A549 (cell line): ENCODE data around the gene SPAG6.

Experiments used
- CHD2 ChIP-seq: fragments of 150-350 bp; IDR thresholded peaks from 2 replicates; pipeline ENCODE4 v1.6.1; 2014; ENCODE audit warnings: low read length; ENCODE audit not compliant: partially characterized antibody
- CHD4 ChIP-seq: fragments of 200-600 bp; sonication (generic); IDR thresholded peaks from 2 replicates; pipeline ENCODE4 v1.6.1; 2016; ENCODE audit warnings: antibody characterized with exemption, mild to moderate bottlenecking, borderline replicate concordance
- EP300 ChIP-seq, 2 experiments: fragments of >200 bp; sonication (Bioruptor Twin); formaldehyde crosslinking; IDR thresholded peaks; 2 replicates in 1 of 2; 3 replicates in 1 of 2; pipeline ENCODE4 v1.6.1; 2016 to 2017
- MAFK ChIP-seq: fragments of 450-650 bp; IDR thresholded peaks from 2 replicates; pipeline ENCODE4 v1.6.1; 2014; ENCODE audit not compliant: partially characterized antibody
- MYC ChIP-seq: IDR thresholded peaks from 2 replicates; pipeline ENCODE4 v1.6.1; 2012; ENCODE audit warnings: mild to moderate bottlenecking, inconsistent platforms, low read length, improper control_type of control experiment, borderline replicate concordance
- POLR2A ChIP-seq: IDR thresholded peaks from 2 replicates; pipeline ENCODE4 v1.6.1; 2012; ENCODE audit warnings: mild to moderate bottlenecking, low read length
- RARB ChIP-seq: fragments of 250-450 bp; sonication (Bioruptor Pico); IDR thresholded peaks from 2 replicates; pipeline ENCODE4 v1.8.0; 2021; ENCODE audit warnings: mild to moderate bottlenecking, moderate library complexity
- TF ChIP-seq, protein P1 (sequence below): fragments of >200 bp; sonication (Bioruptor Twin); formaldehyde crosslinking; IDR thresholded peaks from 3 replicates; pipeline ENCODE4 v1.5.1; 2016
- TF ChIP-seq, protein P2 (sequence below): fragments of >200 bp; sonication (Bioruptor Twin); formaldehyde crosslinking; IDR thresholded peaks from 3 replicates; pipeline ENCODE4 v1.6.1; 2016
- TF ChIP-seq, protein P3 (sequence below): IDR thresholded peaks from 2 replicates; pipeline ENCODE4 v1.6.1; 2012; ENCODE audit warnings: low read depth, borderline replicate concordance

DNA sequence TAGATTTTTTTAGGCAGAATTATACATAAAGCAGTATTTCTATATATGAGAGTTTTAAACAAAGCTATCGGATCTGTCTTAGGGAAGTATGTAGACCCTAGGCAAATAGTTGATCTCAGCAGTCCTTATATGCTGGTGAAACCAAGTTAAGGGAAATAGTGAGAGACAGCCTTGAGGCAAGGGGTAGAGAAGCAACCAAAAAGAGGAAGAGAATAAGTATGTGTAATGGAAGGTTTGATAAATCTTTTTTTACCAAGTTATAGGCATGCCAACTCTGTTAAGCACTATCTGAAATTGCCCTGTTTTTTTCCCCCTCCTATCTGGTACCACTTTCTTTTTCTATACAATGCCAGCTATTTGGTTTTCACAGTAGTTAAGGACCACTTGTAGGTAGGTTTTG lies 19.9 kb downstream of the SPAG6 start:
- TF ChIP-seq, protein P1, sequence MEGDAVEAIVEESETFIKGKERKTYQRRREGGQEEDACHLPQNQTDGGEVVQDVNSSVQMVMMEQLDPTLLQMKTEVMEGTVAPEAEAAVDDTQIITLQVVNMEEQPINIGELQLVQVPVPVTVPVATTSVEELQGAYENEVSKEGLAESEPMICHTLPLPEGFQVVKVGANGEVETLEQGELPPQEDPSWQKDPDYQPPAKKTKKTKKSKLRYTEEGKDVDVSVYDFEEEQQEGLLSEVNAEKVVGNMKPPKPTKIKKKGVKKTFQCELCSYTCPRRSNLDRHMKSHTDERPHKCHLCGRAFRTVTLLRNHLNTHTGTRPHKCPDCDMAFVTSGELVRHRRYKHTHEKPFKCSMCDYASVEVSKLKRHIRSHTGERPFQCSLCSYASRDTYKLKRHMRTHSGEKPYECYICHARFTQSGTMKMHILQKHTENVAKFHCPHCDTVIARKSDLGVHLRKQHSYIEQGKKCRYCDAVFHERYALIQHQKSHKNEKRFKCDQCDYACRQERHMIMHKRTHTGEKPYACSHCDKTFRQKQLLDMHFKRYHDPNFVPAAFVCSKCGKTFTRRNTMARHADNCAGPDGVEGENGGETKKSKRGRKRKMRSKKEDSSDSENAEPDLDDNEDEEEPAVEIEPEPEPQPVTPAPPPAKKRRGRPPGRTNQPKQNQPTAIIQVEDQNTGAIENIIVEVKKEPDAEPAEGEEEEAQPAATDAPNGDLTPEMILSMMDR = no peak
- TF ChIP-seq, protein P2, sequence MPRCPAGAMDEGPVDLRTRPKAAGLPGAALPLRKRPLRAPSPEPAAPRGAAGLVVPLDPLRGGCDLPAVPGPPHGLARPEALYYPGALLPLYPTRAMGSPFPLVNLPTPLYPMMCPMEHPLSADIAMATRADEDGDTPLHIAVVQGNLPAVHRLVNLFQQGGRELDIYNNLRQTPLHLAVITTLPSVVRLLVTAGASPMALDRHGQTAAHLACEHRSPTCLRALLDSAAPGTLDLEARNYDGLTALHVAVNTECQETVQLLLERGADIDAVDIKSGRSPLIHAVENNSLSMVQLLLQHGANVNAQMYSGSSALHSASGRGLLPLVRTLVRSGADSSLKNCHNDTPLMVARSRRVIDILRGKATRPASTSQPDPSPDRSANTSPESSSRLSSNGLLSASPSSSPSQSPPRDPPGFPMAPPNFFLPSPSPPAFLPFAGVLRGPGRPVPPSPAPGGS = no peak
- TF ChIP-seq POLR2A (no peak), RARB (CRISPR knock-in tag) (no peak), CHD4 (no peak), CHD2 (no peak), MYC (no peak), MAFK (no peak), EP300 (IDR thresholded peaks at IDR 0.05) (no peak)
- TF ChIP-seq, protein P3, sequence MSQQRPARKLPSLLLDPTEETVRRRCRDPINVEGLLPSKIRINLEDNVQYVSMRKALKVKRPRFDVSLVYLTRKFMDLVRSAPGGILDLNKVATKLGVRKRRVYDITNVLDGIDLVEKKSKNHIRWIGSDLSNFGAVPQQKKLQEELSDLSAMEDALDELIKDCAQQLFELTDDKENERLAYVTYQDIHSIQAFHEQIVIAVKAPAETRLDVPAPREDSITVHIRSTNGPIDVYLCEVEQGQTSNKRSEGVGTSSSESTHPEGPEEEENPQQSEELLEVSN = no peak
